HG03521 (cell line): ENCODE results near the gene TTC19.
"Not testable (repeated sequence)": the region's sequence is repeated elsewhere in the genome, so short reads cannot be mapped to it uniquely, and the experiment has no call there.

ENCODE experiments used
- ATAC-seq: cut with Tn5 transposase; IDR thresholded peaks from one replicate; pipeline ENCODE4 v1.9.1; 2021; ENCODE audit warnings: mild to moderate bottlenecking, moderate library complexity; ENCODE audit not compliant: unreplicated experiment

Gene TTC19

GRCh38 chr17:15972497-15972951 lies 27.1 kb upstream of the TTC19 start:
- ATAC-seq = no peak

- no peak for ATAC-seq
These were observed 26.6 kb upstream of the TTC19 start for GRCh38 chr17:15973016-15973415.

GRCh38 chr17:15973834-15974233 lies 25.8 kb upstream of the TTC19 start:
- no peak for ATAC-seq

- ATAC-seq = no peak
These were observed 21.7 kb upstream of the TTC19 start for GRCh38 chr17:15977894-15978293.

GRCh38 chr17:15978606-15979005 lies 21.0 kb upstream of the TTC19 start:
- no peak for ATAC-seq

GRCh38 chr17:15979013-15979412 lies 20.6 kb upstream of the TTC19 start:
- ATAC-seq = not testable (repeated sequence)

GRCh38 chr17:15981208-15981607 lies 18.4 kb upstream of the TTC19 start:
- ATAC-seq = peak; percentile 69

GRCh38 chr17:15981646-15982580 lies 17.7 kb upstream of the TTC19 start:
- no peak for ATAC-seq

GRCh38 chr17:15996322-15996721 lies 3.3 kb upstream of the TTC19 start:
- ATAC-seq = no peak

GRCh38 chr17:15998031-15998562 lies 1.5 kb upstream of the TTC19 start:
- no peak for ATAC-seq

- peak; percentile 33 for ATAC-seq
These were observed 577 bp downstream of the TTC19 start for GRCh38 chr17:15999974-16000827.

GRCh38 chr17:16001226-16001897 lies 1.7 kb downstream of the TTC19 start:
- no peak for ATAC-seq

GRCh38 chr17:16002708-16003260 lies 3.2 kb downstream of the TTC19 start:
- no peak for ATAC-seq

- no peak for ATAC-seq
These were observed 4.2 kb downstream of the TTC19 start for GRCh38 chr17:16003841-16004240.

GRCh38 chr17:16005636-16006035 lies 6.0 kb downstream of the TTC19 start:
- ATAC-seq = no peak

GRCh38 chr17:16007439-16007838 lies 7.8 kb downstream of the TTC19 start:
- ATAC-seq = no peak

- ATAC-seq = no peak
These were observed 14.4 kb downstream of the TTC19 start for GRCh38 chr17:16013943-16014407.

GRCh38 chr17:16019347-16019746 lies 19.7 kb downstream of the TTC19 start:
- ATAC-seq = no peak

GRCh38 chr17:16023881-16024280 lies 24.3 kb downstream of the TTC19 start:
- no peak for ATAC-seq

GRCh38 chr17:16025202-16025601 lies 25.6 kb downstream of the TTC19 start:
- no peak for ATAC-seq
